SJSA1 (cell line): ENCODE results near the gene ADAMTS15. TPM values are rescaled to one million over a fixed set of nuclear protein-coding genes. Genes with fewer than 3 reads are reported as not detected.
"Not testable (repeated sequence)": the region's sequence is repeated elsewhere in the genome, so short reads cannot be mapped to it uniquely, and the experiment has no call there.

Experiments used
- DNase-seq, 2 experiments: peaks; one replicate each; pipeline ENCODE4 v3.0.0-alpha.2; 2015 to 2020; ENCODE audit warnings: low spot score in 2 of 2, low read depth in 1 of 2
- H3K27ac ChIP-seq: fragments of 250-450 bp; sonication (Bioruptor Pico); 2 replicates; pipeline ENCODE4 v1.5.1; 2020; ENCODE audit warnings: mild to moderate bottlenecking, moderate library complexity
- H3K27me3 ChIP-seq: fragments of 250-450 bp; sonication (Bioruptor Pico); replicated peaks from 2 replicates; pipeline ENCODE4 v1.5.1; 2020; ENCODE audit warnings: mild to moderate bottlenecking, moderate library complexity
- H3K36me3 ChIP-seq: fragments of 250-450 bp; sonication (Bioruptor Pico); 2 replicates; pipeline ENCODE4 v1.5.1; 2020; ENCODE audit warnings: mild to moderate bottlenecking
- H3K4me1 ChIP-seq: fragments of 250-450 bp; sonication (Bioruptor Pico); replicated peaks from 2 replicates; pipeline ENCODE4 v1.6.1; 2021; ENCODE audit warnings: mild to moderate bottlenecking
- H3K4me3 ChIP-seq: fragments of 250-450 bp; sonication (Bioruptor Pico); 2 replicates; pipeline ENCODE4 v1.5.1; 2020; ENCODE audit warnings: mild to moderate bottlenecking
- H3K9me3 ChIP-seq: fragments of 250-450 bp; sonication (Bioruptor Pico); replicated peaks from 2 replicates; pipeline ENCODE4 v1.5.1; 2020; ENCODE audit warnings: mild to moderate bottlenecking
- total RNA-seq: library from RNA; depleted of rRNA; stranded (reverse); fragments of >200 nt; shearing (Covaris generic); gene quantifications from 2 replicates; pipeline ENCODE4 v1.2.3, GENCODE V29; 2014

The ADAMTS15 gene
- total RNA-seq, 1 experiment from 2014 or later, result 1.2 TPM

GRCh38 chr11:130434521-130435223 is 13.8 kb upstream of the ADAMTS15 start:
- Histone ChIP-seq H3K4me3 (peak overlapping the region; percentile 44), H3K27ac (peak overlapping the region; percentile 63), H3K36me3 (no peaks in the 10 kb centered on the region), H3K27me3 (no peaks in the 10 kb centered on the region), H3K4me1 (peaks cover 16% of the 10 kb centered on the region), H3K9me3 (no peaks in the 10 kb centered on the region)
- peak; percentile 55 to 86 for DNase-seq

DNA sequence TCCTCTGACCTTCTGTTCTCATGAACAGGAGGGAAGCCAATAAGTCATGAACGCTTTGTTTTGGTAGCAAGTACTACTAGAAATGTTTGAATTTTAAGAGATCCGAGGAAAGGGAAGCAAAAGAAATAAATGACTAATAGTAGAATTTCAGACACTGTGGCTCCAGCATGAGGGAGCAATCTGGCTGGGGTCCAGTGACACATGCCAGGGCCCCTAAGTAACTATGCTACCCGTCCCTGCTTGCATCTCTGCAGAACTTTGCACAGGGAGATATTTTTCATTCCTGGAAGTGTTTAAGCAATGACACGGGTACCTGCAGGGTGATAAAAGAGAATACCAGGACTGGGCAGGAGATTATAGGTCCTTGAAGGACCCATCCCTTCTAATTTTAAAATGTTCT is 12.8 kb upstream of the ADAMTS15 start:
- Histone ChIP-seq H3K4me3 (no peak overlapping the region), H3K36me3 (no peaks in the 10 kb centered on the region), H3K9me3 (no peaks in the 10 kb centered on the region), H3K27me3 (no peaks in the 10 kb centered on the region), H3K27ac (peak overlapping the region; percentile 63), H3K4me1 (peaks cover 16% of the 10 kb centered on the region)
- peak; percentile 43 to 60 for DNase-seq

- no peaks in the 10 kb centered on the region for H3K27me3 ChIP-seq
- no peak overlapping the region for H3K4me3 ChIP-seq
- H3K36me3 ChIP-seq, result no peaks in the 10 kb centered on the region
- DNase-seq, result no peak
- no peaks in the 10 kb centered on the region for H3K9me3 ChIP-seq
- H3K4me1 ChIP-seq, result peaks cover 16% of the 10 kb centered on the region
- H3K27ac ChIP-seq, result no peak overlapping the region
These were observed 12.3 kb upstream of the ADAMTS15 start for GRCh38 chr11:130436171-130436570.

GRCh38 chr11:130437848-130438247 is 10.6 kb upstream of the ADAMTS15 start:
- H3K9me3 ChIP-seq, result no peaks in the 10 kb centered on the region
- H3K27ac ChIP-seq, result no peak overlapping the region
- no peaks in the 10 kb centered on the region for H3K36me3 ChIP-seq
- no peak overlapping the region for H3K4me3 ChIP-seq
- H3K27me3 ChIP-seq, result no peaks in the 10 kb centered on the region
- H3K4me1 ChIP-seq, result peaks cover 16% of the 10 kb centered on the region
- DNase-seq, result no peak

DNA sequence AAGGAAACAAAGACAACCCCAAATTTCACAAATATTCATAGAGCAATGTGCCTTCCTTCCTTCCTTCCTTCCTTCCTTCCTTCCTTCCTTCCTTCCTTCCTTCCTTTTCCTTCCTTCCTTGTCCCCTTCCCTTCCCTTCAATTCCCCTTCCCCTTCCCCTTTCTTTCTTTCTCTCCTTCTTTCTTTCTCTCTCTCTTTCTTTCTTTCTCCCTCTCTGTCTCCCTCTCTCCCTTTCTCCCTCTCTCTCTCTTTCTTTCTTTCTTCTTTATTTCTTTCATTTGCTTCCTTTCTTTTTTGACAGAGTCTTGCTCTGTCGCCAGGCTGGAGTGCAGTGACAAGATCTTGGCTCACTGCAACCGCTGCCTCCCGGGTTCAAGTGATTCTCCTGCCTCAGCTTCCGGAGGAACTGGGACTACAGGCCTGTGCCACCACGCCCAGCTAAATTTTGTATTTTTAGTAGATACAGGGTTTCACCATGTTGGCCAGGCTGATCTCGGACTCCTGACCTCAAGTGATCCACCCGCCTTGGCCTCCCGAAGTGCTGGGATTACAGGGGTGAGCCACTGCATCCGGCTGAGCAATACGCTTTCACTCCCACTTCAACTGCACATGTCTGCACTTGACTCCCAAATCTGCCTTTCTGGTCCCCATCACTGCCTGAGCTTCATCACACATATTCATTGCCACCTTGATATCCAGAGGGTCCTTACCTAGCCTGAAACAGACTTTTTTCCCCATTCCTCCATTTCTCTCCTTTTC is 9.9 kb upstream of the ADAMTS15 start:
- not testable (repeated sequence) for H3K36me3 ChIP-seq, DNase-seq, H3K27me3 ChIP-seq, H3K27ac ChIP-seq, H3K4me3 ChIP-seq, H3K9me3 ChIP-seq
- peaks cover 16% of the 10 kb centered on the region for H3K4me1 ChIP-seq

GRCh38 chr11:130439160-130439519 is 9.3 kb upstream of the ADAMTS15 start:
- Histone ChIP-seq H3K27ac (no peak overlapping the region), H3K4me1 (peaks cover 16% of the 10 kb centered on the region), H3K36me3 (no peaks in the 10 kb centered on the region), H3K27me3 (no peaks in the 10 kb centered on the region), H3K9me3 (no peaks in the 10 kb centered on the region), H3K4me3 (no peak overlapping the region)
- DNase-seq, result no peak

- H3K9me3 ChIP-seq, result no peaks in the 10 kb centered on the region
- H3K36me3 ChIP-seq, result no peaks in the 10 kb centered on the region
- no peak overlapping the region for H3K4me3 ChIP-seq
- DNase-seq, result no peak
- no peaks in the 10 kb centered on the region for H3K27me3 ChIP-seq
- peaks cover 16% of the 10 kb centered on the region for H3K4me1 ChIP-seq
- H3K27ac ChIP-seq, result no peak overlapping the region
These were observed 8.6 kb upstream of the ADAMTS15 start for GRCh38 chr11:130439876-130440275.

DNA sequence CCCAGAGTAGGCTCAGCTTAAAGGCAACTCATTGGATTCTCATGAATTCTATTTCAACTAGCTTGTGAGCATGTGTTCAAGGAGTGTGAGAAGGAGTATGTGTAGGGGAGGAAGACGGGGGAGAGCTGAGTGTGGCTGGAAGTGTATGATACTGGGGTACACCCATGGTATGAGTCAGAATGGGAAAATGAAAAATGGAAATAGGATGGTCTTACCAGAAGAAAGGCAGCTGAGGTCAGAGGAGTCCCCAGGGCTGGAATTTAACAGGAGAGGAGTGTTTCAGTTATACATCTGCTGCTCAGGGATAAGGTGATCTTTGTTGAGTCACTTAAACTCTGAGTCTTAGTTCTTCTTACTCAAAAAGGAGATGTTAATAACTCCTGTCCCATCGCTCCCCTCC is 6.7 kb upstream of the ADAMTS15 start:
- no peaks in the 10 kb centered on the region for H3K9me3 ChIP-seq
- H3K27ac ChIP-seq, result no peak overlapping the region
- H3K27me3 ChIP-seq, result no peaks in the 10 kb centered on the region
- no peak for DNase-seq
- no peak overlapping the region for H3K4me3 ChIP-seq
- H3K36me3 ChIP-seq, result no peaks in the 10 kb centered on the region
- H3K4me1 ChIP-seq, result no peaks in the 10 kb centered on the region

GRCh38 chr11:130442737-130443136 is 5.7 kb upstream of the ADAMTS15 start:
- DNase-seq, result no peak
- Histone ChIP-seq H3K4me1 (no peaks in the 10 kb centered on the region), H3K27ac (no peak overlapping the region), H3K27me3 (no peaks in the 10 kb centered on the region), H3K9me3 (no peaks in the 10 kb centered on the region), H3K36me3 (no peaks in the 10 kb centered on the region), H3K4me3 (no peak overlapping the region)

GRCh38 chr11:130445788-130446187 is 2.7 kb upstream of the ADAMTS15 start:
- H3K36me3 ChIP-seq, result no peaks in the 10 kb centered on the region
- H3K4me3 ChIP-seq, result no peak overlapping the region
- H3K27me3 ChIP-seq, result no peaks in the 10 kb centered on the region
- H3K27ac ChIP-seq, result no peak overlapping the region
- DNase-seq, result no peak
- H3K4me1 ChIP-seq, result peaks cover 6% of the 10 kb centered on the region; the same call in 1 of the 2 replicates
- H3K9me3 ChIP-seq, result no peaks in the 10 kb centered on the region

- no peak overlapping the region for H3K27ac ChIP-seq
These were observed 418 bp upstream of the ADAMTS15 start for GRCh38 chr11:130448039-130448415.

DNA sequence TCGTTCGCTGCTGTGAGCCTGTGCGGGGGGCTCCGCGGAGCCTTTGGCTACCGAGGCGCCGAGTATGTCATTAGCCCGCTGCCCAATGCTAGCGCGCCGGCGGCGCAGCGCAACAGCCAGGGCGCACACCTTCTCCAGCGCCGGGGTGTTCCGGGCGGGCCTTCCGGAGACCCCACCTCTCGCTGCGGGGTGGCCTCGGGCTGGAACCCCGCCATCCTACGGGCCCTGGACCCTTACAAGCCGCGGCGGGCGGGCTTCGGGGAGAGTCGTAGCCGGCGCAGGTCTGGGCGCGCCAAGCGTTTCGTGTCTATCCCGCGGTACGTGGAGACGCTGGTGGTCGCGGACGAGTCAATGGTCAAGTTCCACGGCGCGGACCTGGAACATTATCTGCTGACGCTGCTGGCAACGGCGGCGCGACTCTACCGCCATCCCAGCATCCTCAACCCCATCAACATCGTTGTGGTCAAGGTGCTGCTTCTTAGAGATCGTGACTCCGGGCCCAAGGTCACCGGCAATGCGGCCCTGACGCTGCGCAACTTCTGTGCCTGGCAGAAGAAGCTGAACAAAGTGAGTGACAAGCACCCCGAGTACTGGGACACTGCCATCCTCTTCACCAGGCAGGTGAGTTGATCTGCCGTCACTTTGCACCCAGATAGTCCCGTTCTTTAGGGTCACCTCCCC is 1.0 kb downstream of the ADAMTS15 start:
- no peaks in the 10 kb centered on the region for H3K36me3 ChIP-seq
- H3K4me3 ChIP-seq, result peak overlapping the region; percentile 47
- H3K9me3 ChIP-seq, result no peaks in the 10 kb centered on the region
- peaks cover 6% of the 10 kb centered on the region; the same call in 1 of the 2 replicates for H3K4me1 ChIP-seq
- H3K27ac ChIP-seq, result no peak overlapping the region
- DNase-seq, result no peak
- no peaks in the 10 kb centered on the region for H3K27me3 ChIP-seq

More at GRCh38 chr11:130448039-130448415, 418 bp upstream of the ADAMTS15 start:
- no peak for DNase-seq
- no peaks in the 10 kb centered on the region for H3K36me3 ChIP-seq
- peaks cover 6% of the 10 kb centered on the region; the same call in 1 of the 2 replicates for H3K4me1 ChIP-seq
- H3K27me3 ChIP-seq, result no peaks in the 10 kb centered on the region
- H3K9me3 ChIP-seq, result no peaks in the 10 kb centered on the region
- peak overlapping the region; percentile 47 for H3K4me3 ChIP-seq

DNA sequence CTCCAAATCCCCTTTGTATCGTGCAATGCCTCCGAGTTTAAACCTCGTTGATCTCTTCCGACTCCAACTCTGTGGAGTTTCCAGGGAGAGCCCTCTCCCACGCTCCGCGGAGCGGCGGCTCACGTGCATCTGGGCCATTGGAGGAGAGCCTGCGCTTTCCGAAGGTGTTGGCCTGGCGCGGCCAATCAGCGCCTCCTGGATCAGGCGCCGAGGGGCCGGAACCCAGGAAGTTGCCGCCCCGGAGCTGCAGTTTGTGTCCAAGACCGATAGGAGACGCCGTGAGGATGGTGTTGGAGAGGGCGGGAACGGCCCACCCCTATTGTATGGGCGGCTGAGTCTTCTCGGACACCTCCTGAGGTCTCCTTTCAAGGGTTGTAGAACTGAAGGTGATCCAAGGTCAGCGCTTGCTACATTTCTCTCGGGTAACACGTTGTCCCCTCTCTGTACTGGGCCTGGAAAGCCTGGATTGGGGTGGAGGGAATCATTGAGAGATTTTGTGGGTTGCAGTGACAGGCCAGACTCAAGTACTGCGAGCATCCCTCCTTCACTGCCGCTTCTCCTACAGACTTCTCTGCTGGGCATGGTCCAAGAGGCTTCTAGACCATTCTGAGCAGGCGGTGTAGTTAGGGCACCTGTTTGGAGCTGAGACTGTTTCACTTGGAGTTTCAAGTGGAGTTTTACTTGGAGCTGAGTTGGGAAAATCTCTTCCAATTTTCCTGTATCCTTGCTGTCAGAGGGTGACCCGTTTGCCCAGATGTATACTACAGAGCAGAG is 1.7 kb downstream of the ADAMTS15 start:
- H3K36me3 ChIP-seq, result no peaks in the 10 kb centered on the region
- no peak overlapping the region for H3K27ac ChIP-seq
- peaks cover 6% of the 10 kb centered on the region; the same call in 1 of the 2 replicates for H3K4me1 ChIP-seq
- no peaks in the 10 kb centered on the region for H3K27me3 ChIP-seq
- H3K9me3 ChIP-seq, result no peaks in the 10 kb centered on the region
- no peak overlapping the region for H3K4me3 ChIP-seq
- DNase-seq, result no peak
